Measurements from ENCODE around the gene MOV10L1.

The MOV10L1 gene

DNA sequence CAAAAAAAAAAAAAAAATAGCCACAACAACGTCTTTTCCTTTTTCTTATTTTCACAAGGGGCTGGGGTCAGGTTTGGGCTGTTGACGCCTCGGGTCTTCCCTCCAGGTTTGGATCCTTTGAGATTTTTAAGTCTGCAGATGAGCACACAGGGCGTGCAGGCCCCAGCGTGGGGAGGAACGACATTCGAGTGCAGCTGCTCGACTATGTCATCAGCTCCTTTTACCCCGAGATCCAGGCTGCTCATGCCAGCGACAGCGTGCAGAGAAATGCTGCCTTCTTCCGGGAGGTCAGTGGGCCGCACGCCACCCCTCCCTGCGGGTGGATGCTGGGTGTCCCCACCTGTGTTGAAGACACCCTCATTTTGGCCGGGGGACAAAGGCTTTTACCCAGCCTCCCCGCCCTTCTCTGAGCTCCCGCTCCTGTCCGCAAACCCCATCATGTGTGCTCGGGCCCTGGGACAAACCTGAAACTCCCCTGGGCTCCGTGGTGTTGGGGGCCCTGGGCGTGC is 118.7 kb downstream of the MOV10L1 start:
- DNase-seq = no peak

- no peak for DNase-seq
These were observed 119.4 kb downstream of the MOV10L1 start for GRCh38 chr22:50208939-50209892.

DNA sequence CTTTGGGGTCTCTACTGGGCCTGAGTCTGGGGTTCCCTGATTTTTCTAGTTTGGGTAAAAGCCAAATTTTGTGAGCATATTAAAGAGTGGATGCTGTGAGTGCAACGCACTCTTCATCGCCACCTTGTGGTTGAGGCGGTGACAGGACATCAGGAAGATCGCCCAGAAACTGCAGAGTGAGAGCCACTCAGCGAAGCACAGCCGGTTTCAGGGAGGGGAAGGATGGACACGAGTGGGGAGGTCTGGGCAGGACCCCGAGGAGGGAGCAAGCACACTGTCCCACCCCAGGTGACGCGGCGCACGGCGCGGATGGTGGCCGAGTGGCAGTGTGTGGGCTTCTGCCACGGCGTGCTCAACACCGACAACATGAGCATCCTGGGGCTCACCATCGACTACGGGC is 120.1 kb downstream of the MOV10L1 start:
- DNase-seq = no peak

GRCh38 chr22:50210378-50211139 is 120.8 kb downstream of the MOV10L1 start:
- no peak for DNase-seq

GRCh38 chr22:50211147-50211546 is 121.3 kb downstream of the MOV10L1 start:
- no peak for DNase-seq
